ENCODE data around the gene CATSPERD. TPM values are rescaled to one million over a fixed set of nuclear protein-coding genes. Genes with fewer than 3 reads are reported as not detected.

The CATSPERD gene
- total RNA-seq, 1 donor from 2014 or later: not detected

DNA sequence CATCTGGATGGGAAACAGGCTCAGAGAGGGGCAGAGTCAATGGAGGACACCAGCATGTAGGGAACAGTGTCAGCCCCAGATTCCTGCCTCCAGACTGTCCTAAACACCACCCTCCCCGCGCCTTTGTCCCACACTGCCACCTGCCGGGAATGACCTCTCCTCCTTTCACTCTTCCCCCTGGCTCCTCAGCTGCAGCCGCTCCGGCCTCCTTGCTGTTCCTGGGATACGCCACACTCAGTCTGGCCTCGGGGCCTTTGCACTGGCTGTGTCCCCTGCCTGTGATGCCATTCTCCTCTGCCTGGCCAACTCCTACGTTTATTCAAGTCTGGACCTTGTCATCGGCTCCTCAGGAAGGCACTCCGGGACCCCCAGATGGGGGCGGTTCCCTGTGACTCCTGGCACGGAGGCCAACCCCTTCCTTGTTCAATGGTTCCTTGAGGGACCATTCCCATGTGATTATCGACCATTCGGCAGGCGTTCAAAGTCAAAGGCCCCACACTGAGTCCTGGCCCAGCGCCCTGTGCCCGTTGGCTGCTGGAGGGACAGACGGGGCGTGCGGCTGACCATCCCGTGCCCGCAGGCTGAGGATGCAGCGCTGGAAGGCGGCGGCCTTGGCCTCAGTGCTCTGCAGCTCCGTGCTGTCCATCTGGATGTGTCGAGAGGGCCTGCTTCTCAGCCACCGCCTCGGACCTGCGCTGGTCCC, 103.3 kb downstream of the CATSPERD start:
- intact Hi-C loops (cut with micrococcal nuclease): no loop called here

DNA sequence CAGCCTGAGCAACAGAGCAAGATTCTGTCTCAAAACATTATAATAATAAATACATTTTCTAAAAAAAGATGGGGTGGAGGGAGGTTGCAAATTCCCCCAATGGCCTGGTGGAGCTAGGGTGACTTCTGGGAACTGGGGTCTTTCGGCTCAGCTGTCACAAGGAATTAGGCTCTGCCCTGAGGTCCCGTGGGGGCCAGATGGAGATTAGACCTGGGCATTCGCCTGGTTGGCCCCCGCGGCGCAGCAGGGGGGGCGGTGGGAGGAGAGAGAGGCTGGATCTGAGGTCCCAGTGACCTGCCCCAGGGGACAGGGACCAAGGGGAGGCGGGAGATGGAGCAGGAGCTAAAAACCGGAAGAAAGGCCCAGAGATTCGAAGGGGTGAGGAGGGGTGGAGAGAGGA, 104.3 kb downstream of the CATSPERD start:
- intact Hi-C loops (cut with micrococcal nuclease): no loop called here

DNA sequence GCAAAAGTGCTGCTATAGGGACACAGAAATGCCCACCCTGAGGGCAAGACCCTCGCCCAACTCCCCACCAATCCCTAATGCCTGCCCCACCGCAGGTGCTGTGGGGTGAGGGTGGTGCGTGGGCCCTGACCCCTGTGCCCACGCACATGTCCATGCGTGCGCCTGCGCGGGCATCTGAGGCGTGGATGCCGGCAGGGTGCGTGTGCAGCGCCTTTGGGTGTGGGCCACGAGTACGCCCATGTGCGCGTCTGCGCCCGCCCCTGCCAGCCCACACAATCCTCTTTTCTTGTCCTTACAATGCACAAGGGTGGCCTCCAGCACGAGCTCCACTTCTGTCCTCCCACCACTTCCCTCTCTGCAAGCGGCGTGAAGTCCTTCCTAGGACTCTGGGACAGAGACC, 104.7 kb downstream of the CATSPERD start:
- intact Hi-C loops (cut with micrococcal nuclease): no loop called here

DNA sequence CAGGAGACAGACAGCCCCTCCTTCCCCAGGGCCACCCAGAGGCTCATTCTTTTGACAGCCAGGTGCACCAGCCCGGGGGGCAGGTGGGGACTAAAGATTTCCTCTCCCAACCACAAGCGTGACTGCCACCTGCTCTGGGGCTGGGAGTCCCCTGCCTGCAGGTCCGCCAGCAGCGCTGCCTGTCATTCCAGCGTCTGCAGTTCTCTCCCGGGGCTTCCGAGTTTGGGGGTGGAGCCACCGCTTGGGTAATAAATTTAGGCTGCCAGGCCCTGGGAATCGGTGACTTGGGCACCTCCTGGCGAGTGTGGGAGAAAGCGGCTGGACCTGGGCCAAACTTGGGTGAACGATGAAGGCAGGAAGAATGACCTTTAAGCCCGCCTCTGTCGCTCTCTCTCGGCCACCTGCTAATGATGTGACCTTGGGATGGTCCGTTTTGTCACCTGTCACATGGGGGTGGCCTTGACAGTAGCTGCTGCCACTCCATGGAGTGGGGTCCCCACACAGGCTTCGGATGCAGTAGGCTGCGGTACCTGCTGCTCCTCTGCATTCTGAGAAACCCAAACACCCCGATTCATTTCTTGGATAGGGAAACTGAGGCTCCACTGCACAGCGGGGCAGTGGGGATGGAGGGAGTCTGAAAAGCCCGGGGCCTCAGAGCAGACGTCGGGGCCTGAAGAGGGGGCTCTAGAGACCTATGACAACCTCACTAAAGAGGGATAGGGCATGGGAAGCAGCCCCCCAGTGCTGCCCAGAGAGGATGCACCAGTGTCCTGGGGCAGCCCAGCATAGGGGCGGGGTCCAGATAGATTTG, 106.3 kb downstream of the CATSPERD start:
- intact Hi-C loops (cut with micrococcal nuclease): no loop called here

DNA sequence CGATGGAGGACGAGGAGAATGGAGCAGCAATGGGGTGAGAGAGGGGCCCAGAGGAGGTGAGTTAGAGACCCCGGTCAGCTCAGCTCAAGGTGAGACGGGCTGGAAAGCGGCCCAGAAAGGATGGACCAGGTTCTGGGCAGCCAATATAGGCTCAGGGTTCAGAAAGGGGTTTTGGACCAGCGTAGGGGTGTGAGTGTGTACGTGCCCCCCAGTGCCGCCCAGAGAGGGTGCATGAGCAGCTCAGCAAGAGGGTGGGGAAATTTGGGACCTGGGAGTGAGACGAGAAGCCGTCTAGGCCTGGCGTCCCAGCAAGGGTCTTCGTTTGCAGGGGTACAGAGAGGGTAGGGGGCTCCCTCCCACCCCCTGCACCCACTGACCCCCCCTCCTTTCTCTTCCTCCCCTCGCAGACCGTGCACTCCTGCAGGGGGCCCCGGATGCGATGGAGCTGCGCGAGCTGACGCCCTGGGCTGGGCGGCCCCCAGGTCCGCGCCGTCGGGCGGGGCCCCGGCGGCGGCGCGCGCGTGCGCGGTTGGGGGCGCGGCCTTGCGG, 107.0 kb downstream of the CATSPERD start:
- intact Hi-C loops (cut with micrococcal nuclease): no loop called here

DNA sequence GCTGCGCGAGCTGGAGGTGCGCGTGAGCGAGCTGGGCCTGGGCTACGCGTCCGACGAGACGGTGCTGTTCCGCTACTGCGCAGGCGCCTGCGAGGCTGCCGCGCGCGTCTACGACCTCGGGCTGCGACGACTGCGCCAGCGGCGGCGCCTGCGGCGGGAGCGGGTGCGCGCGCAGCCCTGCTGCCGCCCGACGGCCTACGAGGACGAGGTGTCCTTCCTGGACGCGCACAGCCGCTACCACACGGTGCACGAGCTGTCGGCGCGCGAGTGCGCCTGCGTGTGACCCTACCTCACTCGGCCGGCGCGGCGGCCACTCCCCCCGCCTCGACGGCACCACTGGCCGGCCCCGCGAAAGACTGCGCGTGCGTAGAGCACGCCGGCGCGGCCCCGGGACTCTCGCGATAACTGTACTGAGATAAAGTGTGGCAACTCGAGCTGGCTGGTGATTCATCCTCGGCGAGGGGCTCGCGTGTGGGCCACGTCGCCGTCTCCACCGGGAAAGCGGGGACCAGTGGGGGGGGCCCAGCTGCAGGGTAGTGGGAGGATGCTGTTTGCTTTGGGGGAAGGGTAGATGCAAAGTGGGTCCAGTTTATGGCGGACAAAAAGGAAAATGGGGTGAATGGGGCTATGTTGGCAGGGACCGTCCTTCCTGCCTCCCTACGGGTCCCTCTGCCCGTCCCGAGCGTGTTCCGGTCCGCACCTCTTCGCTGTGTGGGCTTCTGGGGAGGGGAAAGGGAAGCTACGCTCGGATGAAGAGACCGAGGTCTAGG, 107.6 kb downstream of the CATSPERD start:
- intact Hi-C loops (cut with micrococcal nuclease): loop anchor here (1.0 to 2.0 kb wide), 7 partner anchors 24 to 533 kb away; partner anchors contain the start of genes CATSPERD, CLPP, LONP1 and RANBP3

Other genes with a start within 250 kb of the CATSPERD start
- 0.76 and 0.83 TPM in 2 replicates for gene TINCR, start 152.7 kb upstream of the CATSPERD start, total RNA-seq
- 95.9 and 116 TPM in 2 replicates for gene SAFB2, start 97.9 kb upstream of the CATSPERD start, total RNA-seq
- gene SAFB, start 97.6 kb upstream of the CATSPERD start, total RNA-seq: 127 and 135 TPM in 2 replicates
- 44.4 TPM in 2 replicates for gene MICOS13, start 40.1 kb upstream of the CATSPERD start, total RNA-seq
- 2.0 and 2.4 TPM in 2 replicates for gene HSD11B1L, start 39.6 kb upstream of the CATSPERD start, total RNA-seq
- 692 and 713 TPM in 2 replicates for gene RPL36, start 30.3 kb upstream of the CATSPERD start, total RNA-seq
- 82.2 and 82.9 TPM in 2 replicates for gene LONP1, start 491 bp upstream of the CATSPERD start, total RNA-seq
- gene PRR22, start 64.1 kb downstream of the CATSPERD start, total RNA-seq: 5.0 and 5.3 TPM in 2 replicates
- 48.8 and 53.7 TPM in 2 replicates for gene DUS3L, start 70.5 kb downstream of the CATSPERD start, total RNA-seq
- gene NRTN, start 84.4 kb downstream of the CATSPERD start, total RNA-seq: 0.32 and 0.64 TPM in 2 replicates
- gene FUT6, start 119.1 kb downstream of the CATSPERD start, total RNA-seq: not detected in 2 replicates
- 0.17 TPM in 1 of 2 replicates, not detected in the other for gene FUT3, start 130.8 kb downstream of the CATSPERD start, total RNA-seq
- not detected in 2 replicates for gene FUT5, start 149.9 kb downstream of the CATSPERD start, total RNA-seq
- gene NDUFA11, start 183.2 kb downstream of the CATSPERD start, total RNA-seq: 220 and 230 TPM in 2 replicates
- gene VMAC, start 184.2 kb downstream of the CATSPERD start, total RNA-seq: 10.0 and 10.7 TPM in 2 replicates
- gene CAPS, start 193.6 kb downstream of the CATSPERD start, total RNA-seq: 13.0 and 15.5 TPM in 2 replicates

All from T-helper 1 cell treated with Interleukin-12 subunit alpha and Interleukin-12 subunit beta and Interleukin-4 antibody, amounts not matched to agents 30 ng/mL and 1 ng/mL, for 36 hours (primary cell).